ENCODE measurements around the gene SRBD1.

The SRBD1 gene

DNA sequence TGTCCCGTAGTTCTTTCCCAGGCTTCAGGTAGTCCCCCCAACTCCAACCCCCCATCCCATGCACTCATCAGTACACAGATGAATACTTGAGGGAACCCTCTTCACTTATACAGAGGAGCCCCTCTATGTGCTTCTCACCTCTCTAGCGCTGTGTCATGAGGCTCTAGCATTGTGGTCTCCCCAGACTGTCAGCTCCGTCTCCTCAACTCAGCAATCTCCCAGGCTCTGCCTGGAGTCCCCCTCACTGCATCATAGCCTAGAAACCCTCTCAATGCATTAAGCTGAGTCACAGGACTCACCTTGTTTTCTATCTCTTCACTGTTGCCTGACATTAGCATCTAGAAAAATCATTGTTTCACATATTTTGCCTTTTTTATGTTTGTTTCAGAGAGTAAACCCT is 20.3 kb upstream of the SRBD1 start:
- DNase-seq, result no peak

DNA sequence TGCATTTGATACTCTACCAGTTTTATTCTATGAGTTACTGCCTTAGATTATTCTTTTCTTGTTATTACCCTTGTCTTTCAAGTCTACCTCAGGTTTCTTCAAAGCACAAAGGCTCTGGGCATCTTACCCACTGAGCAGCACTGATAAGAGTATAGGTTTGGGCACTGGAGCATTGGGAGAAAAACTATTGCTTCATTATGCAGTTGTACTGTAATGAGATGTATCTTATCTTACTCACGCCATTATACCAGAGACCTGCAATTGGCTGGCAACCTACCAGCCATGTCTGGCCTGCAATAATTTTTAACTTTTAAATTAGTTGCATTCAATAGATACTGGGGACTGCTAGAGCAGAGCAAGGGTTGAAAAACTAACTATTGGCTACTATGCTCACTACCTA is 18.9 kb upstream of the SRBD1 start:
- DNase-seq, result no peak

DNA sequence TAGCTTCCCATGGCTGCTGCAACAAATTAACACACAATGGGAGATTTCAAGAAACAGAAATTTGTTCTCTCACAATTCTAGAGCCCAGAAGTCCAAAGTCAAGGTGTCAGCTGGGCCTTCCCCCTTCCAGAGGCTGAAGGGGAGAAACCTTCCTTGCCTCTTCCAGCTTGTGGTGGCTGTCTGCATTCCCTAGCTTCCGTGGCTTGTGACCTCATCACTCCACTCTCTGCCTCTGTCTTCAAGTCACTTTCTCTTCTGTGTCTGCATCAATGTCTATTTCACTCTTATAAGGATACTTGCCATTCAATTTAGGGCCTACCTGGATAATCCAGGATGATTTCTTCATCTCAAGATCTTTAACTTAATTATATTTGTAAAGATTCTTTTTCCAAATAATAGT is 16.8 kb upstream of the SRBD1 start:
- DNase-seq, result no peak

DNA sequence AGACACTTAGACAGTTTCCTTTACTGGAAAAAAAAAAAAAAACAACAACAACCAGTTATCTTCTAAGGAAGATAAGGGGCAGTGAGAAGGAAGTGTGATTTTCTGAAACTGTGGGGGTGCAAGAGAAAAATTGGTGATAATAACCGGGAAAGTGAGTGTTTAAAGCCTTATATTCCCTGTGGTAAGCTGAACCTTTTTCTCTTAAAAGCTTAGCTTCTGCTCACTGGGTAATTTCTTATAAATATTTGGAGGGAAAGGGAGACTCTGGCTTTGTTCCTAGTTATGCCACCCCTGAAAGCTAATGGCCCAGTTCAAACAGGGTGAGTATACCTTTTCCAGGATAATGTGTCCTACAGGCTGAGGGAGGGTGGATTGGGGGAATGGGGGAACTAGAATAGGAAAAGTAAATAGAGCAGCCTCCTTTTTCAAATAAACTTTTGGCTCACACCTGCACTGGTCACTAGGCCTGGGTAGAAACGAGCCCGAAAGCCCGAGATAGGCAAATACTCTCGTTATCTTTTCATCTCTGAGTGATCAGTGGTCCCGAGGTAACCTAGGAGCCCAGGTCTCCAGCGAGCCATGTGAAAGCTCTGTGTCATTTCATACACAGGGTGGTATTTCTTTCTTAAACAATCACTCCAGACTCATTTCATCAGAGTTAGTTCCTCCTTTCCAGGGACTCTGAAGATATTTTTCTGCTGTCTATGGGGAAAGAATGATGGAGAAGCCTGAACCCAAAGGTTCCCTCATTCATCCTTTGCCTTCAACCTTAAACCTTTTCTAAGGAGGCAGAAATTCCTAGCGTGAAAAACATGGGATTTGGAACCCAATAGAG is 15.5 kb upstream of the SRBD1 start:
- DNase-seq, result peak; percentile 70

DNA sequence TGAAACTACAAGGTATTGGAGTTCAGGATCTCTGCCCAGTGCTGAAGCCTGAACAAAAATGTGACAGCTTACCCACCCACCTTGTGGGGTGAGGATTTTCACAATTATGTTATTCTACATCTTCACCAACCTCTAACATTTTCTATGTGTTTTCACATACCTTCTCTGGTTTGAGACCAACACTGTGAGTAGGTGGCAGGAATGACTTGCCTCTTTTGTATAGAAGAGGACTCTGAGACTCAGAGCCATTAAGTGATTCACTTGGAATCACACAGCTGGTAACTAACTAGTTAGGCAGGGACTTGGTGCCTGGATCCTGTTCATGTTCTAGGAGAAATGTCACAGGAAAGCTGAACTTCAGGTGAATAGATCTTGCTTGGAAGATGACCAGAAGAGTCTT is 14.8 kb upstream of the SRBD1 start:
- no peak for DNase-seq

DNA sequence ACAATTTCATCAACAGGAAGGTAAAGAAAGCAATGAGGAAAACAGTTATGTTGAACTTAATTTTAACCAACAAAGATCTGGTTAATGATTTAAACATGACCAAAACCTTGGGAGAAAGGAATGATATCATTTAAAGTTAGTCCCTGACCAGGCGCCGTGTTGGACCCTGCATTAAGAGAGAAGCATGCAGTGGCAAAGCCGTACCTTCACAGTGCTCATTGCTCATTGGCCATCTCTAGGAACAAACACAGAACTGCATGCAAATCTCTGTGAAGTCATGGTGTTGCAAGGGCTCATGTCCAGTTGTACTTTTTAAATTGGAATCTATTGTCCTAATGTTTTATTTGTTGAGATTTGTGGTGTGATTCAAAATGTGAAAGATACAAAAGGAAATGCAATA is 12.0 kb upstream of the SRBD1 start:
- DNase-seq, result no peak

DNA sequence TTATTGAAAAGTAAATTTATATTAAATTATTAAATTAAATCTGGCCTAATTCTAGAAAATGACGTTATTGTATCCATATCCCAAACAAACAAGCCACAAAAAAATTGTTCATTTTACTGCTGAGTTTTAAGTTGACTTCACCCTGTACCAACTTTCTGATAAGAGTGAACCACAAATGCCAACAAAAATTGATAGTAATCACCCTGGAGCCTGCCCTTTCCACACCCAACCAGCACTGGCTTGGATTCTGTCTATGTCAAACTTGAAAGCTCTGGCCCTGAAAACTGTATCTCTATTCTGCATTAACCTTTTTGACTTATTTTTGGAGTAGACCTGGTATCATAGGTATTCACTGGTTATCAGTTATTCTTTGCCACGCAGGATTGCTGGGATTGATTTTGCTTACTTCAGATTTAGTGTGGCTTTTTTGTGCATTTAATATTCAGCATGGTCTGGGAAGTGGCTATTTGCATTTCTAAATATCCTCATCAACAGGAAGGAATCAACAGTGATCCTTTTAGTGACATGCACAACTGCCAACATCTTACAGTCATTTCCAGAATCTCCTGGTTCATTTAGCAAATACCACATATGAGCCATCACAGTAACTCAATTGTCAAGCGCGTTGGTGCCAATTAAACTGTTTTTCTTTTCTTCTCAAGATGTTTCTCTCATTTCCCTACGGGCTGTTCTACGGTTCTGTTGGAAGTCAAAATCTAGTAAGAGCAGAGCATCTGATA is 11.4 kb upstream of the SRBD1 start:
- no peak for DNase-seq

DNA sequence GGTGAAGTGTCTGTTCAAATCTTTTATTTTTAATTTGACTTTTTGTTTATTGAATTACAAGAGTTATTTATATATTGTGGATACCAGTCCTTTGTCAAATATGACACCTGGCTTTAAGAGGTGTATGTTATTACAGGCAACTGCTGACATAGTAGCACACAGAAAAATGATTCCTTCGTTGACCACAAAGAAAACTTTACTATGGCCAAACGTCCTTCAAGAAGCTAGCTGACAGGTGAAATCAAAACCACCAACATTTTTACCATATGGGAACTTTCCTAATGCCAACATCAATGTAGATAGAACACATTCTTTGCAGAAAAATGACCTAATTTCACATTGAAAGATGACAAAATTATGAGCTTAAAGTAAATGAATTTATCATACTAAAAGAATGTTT is 6.4 kb upstream of the SRBD1 start:
- no peak for DNase-seq

DNA sequence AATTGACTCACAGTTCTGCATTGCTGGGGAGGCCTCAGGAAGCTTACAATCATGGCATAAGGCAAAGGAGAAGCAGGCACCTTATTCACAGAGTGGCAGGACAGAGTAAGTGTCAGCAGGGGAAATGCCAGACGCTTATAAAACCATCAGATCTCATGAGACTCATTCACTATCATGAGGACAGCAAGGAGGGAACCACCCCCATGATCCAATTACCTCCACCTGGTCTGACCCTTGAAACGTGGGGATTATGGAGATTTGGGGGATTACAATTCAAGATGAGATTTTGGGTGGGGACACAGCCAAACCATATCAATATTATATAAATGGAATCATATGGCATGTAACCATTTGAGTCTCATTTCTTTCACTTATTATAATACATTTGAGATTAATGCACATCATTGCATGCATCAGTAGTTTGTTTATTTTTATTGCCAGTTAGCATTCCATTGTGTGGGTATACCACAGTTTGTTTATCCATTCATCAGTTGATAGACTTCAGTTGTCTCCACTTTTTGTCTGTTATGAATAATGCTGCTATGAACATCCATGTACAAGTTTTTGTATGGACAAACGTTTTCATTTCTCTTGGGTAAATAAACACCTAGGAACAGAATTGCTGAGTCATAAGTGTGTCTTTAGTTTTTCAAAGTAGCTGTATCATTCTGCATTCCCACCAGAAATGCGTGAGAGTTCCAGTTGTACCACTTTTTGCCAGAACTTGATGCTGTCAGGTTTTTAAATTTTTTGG is 5.8 kb upstream of the SRBD1 start:
- peak; percentile 15 for DNase-seq

DNA sequence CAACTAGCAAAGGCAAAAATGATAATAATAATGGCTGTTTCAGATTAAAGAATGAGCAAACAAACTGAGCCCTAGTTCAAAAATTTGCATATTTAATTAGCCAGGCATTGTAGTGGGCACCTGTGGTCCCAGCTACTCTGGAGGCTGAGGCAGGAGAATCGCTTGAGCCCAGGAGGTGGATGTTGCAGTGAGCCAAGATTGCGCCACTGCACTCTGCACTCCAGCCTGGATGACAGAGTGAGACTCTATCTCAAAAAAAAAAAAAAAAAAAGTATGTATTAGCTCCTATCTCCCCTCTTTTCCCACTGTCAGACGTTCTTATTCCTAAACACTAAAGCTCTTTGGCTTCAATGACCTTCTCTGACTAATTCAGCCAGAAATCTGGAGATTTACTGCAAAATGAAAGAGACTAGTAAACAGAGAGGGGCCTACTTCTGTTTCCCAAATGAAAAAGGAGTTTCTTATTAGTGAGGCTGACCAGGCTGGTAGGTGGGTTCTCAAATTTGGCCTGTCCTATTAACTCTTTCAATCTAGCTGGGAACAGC is 3.9 kb upstream of the SRBD1 start:
- no peak for DNase-seq

DNA sequence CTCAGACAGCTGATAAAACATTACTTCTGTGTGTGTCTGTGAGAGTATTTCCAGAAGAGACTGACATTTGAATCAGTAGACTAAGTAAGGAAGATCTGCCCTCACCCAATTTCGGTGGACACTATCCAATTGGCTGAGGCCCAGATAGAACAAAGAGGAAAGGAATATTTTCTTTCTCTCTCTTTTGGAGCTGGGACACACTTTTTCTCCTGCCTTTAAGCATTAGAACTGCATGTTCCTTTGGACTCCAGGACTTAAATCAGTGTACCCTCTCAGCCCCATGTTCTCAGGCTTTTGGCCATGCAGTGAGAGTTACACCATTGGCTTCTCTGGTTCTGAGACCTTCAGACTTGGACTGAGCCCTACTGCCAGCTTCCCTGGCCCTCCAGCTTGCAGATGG is 3.3 kb upstream of the SRBD1 start:
- no peak for DNase-seq

DNA sequence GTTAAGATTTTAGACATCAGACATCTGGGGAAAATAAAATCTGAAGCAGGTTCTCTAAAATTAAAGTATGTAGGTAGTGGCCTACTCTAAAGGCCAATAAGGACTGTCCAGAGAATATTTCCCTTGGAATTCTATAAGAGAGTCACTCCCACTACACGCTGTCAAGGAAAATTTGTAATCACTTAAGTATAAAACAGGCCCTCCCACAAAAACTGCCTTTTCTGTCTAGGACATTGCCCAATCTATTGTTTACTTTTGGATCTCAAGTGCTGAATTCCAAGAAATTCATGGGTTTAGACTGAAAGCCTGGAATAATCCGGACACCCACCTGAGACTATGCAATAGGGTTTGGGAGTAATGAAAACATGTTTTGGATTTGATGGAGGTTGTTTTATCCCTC is 1.7 kb upstream of the SRBD1 start:
- DNase-seq, result no peak

DNA sequence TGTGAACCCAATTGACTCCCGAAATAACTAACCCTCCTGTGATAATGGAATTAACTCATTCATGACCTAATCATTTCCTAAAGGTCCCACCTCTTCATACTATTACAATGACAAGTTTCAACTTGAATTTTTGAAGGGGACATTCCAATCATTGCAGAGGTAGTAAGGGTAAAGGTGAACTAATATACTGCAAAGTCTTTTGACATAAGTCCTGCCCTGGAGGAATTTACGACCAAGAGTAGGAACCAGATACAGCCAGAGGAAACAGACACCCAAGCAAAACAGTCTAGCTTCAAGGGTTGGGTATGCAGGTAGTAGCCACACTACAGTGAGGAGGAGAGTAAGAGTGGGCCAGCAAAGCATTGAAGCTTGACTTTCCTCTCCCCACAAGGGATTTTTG is 1.2 kb upstream of the SRBD1 start:
- no peak for DNase-seq

DNA sequence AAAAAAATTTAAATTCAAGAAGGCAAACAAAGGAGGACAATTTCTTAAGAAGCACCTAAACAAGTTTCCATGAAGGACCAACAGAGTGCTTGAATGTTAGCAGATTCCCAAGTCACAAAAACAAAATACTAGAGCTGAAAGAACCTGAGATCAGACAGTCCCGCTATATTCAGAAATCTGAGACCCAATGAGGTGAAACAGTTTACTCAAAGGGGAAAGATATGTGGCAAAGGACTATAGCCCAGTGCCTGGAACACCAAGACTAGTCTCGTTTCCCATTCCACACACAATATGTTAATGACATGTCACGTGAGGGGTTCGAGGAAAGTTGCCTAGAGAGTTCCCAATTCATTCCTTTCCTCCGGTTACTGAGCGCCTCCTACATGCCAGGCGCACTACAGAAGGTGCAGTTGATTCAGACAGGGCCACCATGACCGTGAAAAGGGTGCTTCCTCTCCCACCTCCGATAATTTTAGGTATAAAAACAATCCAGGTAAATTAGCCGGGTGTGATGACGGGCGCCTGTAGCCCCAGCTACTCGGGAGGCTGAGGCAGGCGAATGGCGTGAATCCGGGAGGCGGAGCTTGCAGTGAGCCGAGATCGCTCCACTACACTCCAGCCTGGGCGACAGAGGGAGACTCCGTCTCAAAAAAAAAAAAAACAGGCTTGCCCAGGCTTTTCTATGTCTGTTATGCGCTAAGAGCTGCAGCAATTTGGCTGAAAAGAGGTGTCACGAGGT is 617 bp downstream of the SRBD1 start:
- peak; percentile 63 for DNase-seq

DNA sequence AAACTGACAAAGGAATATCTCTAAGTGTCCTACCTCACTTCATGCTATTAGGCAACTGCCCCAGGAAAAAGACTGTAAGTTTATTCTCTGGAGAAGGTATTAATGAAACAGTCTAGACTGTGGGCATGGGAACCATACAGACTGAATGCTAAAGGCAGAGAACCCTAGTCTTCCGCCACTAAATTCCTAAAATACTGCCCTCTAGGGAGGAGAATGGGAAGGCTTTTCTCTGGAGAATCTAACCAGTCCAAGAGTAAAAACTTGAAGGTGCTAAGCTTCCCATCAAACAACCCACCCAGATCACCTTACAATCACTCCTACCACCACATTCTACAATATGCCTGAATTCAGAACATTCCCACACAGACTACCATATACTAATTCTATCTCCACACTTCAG is 3.4 kb downstream of the SRBD1 start:
- peak; percentile 8 for DNase-seq

DNA sequence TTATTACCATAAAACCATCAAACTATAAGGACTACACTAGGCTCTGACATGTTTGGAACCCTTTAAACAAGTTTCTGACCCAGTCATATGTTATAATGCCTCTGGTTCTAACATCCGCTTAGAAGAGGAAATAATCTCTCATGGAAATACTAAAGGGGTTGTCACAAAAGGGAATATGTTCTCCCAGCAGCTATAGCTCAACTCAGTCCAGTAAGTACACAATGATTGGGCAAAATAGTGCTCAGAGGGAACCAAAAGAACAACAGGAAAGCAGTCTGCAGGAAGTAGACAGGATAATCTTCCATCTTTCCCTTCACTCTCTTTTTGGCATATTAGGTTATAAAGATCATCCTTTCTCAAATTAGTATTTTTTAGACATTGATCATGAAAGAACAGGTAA is 4.3 kb downstream of the SRBD1 start:
- no peak for DNase-seq

DNA sequence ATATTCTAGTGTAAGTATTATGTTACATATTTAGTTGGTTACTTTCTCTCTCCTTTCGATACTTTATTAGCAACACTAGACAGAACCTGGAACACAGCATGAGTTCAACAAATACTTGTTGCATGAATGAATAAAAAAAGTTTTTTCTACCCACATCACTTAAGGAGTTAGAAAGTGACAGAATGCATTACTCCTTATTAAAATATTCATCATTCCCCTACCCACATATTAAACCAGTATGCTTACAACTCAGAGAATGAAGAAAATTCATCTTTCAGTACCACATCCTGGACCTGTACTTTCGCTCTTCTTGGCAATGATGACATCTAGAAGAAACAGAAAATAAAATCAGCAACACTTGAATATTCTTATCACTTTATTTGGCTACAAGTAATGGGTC is 6.0 kb downstream of the SRBD1 start:
- no peak for DNase-seq

DNA sequence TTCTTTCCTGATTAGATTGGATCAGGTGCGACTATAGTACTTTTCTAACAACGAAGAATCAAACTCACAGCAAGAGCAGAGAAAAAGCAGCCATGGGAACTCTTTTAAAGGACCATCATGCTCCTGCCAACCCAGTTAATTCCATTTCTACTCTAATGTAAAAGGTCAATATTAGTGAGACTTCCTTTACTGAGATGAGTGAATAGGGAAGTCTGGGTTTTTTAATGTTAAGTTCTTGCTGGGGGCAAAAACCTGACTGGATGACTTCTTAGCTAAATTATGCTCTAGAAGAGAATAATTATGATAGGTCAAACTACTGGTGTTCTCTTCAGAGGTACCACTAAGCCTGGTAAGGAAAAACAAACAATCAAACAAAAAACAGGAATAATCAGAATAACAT is 8.4 kb downstream of the SRBD1 start:
- DNase-seq, result no peak

DNA sequence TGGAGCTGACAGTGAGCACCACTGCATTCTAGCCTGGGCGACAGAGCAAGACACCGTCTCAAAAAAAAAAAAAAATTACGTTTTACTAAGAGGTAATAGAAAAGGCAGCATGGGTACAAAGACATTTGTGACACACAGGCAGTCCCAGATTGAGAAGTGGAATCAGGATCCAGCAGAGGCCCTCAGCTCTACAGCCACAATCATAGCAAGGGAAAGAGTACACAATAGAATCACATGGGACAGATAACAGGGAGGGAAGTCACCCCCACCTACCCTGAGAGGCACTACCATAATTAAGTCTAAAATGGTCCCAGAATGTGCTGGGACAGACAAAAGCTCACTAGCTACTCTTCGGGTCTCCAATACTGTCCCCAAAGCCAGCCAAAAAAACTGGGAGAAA is 12.5 kb downstream of the SRBD1 start:
- DNase-seq, result no peak

DNA sequence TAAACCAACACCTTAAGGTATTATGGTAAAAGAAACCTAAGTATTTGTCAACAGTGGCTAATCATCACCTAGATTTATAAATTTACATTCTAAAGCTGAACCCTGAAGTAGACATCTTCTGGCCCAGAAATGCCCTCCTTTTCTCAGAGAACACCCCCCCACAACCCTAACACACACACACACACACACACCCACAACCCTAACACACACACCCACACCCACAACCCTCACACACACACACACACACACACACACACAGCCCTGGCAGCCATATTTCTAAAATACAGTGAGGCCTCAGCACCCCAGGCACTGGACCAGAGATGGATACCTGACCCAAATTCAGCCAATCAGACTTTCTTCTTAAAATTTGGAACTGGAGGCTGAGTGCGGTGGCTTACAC is 14.3 kb downstream of the SRBD1 start:
- no peak for DNase-seq

DNA sequence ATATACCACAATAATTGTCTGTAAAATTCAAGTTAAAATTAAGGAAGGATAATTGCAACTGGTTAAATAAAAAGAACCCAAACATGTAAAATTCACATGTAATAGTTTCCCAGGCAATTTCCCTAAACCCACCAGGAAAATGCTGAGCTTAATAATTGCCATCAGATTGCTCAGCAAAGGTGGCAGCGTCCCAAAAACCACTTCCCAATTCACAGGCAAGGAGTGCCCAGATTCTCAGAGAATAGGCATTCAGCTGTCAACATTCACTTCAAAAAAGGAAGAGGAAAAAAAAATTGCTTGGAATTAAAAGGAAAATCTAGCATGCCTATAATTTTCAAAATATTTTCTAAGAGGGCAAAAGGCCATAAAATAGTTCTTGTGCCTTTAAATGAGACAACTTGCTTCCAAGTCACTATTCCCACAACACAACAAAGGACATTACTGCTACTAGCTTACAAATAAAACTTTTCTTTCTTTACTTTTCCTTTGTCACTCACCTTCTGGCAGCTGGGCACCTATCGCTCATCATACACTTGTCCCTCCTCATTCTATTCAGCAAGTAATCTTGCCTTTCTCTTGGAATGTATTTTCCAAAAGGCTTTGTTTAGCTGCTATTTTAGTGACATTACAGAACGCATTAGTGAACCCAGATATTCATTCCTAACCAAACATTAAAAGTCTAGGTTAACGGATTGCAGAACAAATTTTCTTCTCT is 15.2 kb downstream of the SRBD1 start:
- no peak for DNase-seq

DNA sequence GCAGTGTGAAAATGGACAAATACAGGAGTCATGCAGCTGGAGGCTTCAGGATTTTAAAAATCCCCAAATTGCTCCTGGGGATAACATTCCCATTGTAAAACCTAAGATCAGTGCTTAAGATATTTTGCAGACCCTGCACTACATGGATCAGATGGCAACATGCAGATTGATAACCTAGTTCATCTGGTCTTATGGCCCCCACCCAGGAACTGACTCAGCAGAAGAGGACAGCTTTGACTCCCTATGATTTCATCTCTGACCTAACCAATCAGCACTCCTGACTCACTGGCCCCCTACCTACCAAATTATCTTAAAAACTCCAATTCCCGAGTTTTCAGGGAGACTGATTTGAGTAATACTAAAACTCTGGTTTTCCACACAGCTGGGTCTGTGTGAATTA is 20.0 kb downstream of the SRBD1 start:
- DNase-seq, result no peak
